SH-SY5Y (cell line): ENCODE measurements around the gene E2F3.

Experiments
- GATA2 ChIP-seq: IDR thresholded peaks from 2 replicates; pipeline ENCODE4 v1.6.1; 2011; ENCODE audit warnings: mild to moderate bottlenecking, low read depth, low read length
- GATA3 ChIP-seq: IDR thresholded peaks from 2 replicates; pipeline ENCODE4 v1.6.1; 2011; ENCODE audit warnings: low read depth, mild to moderate bottlenecking, low read length, moderate library complexity

E2F3 gene

GRCh38 chr6:20401205-20402091, at the start of gene E2F3:
TSS of gene E2F3 (plus strand) at chr6:20401879. CDS start at chr6:20402233, 354 bp downstream.
- TF ChIP-seq GATA2, result no peak
- TF ChIP-seq GATA3, result no peak

GRCh38 chr6:20352346-20352745, 49.3 kb upstream of the E2F3 start:
- TF ChIP-seq GATA2 (no peak), GATA3 (no peak)

- TF ChIP-seq GATA2 (no peak), GATA3 (no peak)
Measured at GRCh38 chr6:20353134-20353533, 48.5 kb upstream of the E2F3 start.

GRCh38 chr6:20354366-20354765, 47.3 kb upstream of the E2F3 start:
- TF ChIP-seq GATA3 (no peak), GATA2 (no peak)

GRCh38 chr6:20360471-20361119, 41.1 kb upstream of the E2F3 start:
- no peak for TF ChIP-seq GATA3
- TF ChIP-seq GATA2, result no peak

- no peak for TF ChIP-seq GATA2
- no peak for TF ChIP-seq GATA3
Measured at GRCh38 chr6:20362623-20363022, 39.1 kb upstream of the E2F3 start.

- no peak for TF ChIP-seq GATA2
- TF ChIP-seq GATA3, result no peak
Measured at GRCh38 chr6:20364327-20364726, 37.4 kb upstream of the E2F3 start.

GRCh38 chr6:20365456-20365855, 36.2 kb upstream of the E2F3 start:
- TF ChIP-seq GATA2 (no peak), GATA3 (no peak)

- TF ChIP-seq GATA2 (no peak), GATA3 (no peak)
Measured at GRCh38 chr6:20366082-20366830, 35.4 kb upstream of the E2F3 start.

GRCh38 chr6:20367743-20368485, 33.8 kb upstream of the E2F3 start:
- no peak for TF ChIP-seq GATA2
- TF ChIP-seq GATA3, result no peak

- TF ChIP-seq GATA2 (no peak), GATA3 (no peak)
Measured at GRCh38 chr6:20370393-20370792, 31.3 kb upstream of the E2F3 start.

- no peak for TF ChIP-seq GATA2
- no peak for TF ChIP-seq GATA3
Measured at GRCh38 chr6:20370801-20371200, 30.9 kb upstream of the E2F3 start.

GRCh38 chr6:20375436-20375835, 26.2 kb upstream of the E2F3 start:
- TF ChIP-seq GATA2 (no peak), GATA3 (no peak)

GRCh38 chr6:20377623-20378265, 23.9 kb upstream of the E2F3 start:
- TF ChIP-seq GATA3 (no peak), GATA2 (no peak)
